Activated T-helper 9 cell treated with anti-CD3 and anti-CD28 coated beads, Interleukin-2, amount 50 U/mL, for 16 hours (primary cell): Measurements from ENCODE around the gene LTF.
A peak's percentile ranks its signal among the peaks of the same experiment; 100 is the strongest.
"Not testable (repeated sequence)": the region's sequence is repeated elsewhere in the genome, so short reads cannot be mapped to it uniquely, and the experiment has no call there.

ENCODE experiments used
- DNase-seq: peaks from one replicate; pipeline ENCODE4 v3.0.0-alpha.2; 2020; ENCODE audit warnings: low read depth

Gene LTF

GRCh38 chr3:46412786-46413298 lies 51.9 kb downstream of the LTF start:
- DNase-seq, result no peak

- no peak for DNase-seq
Observed at GRCh38 chr3:46411271-46411670, 53.4 kb downstream of the LTF start.

GRCh38 chr3:46410669-46411068 lies 54.0 kb downstream of the LTF start:
- no peak for DNase-seq

GRCh38 chr3:46409739-46410489 lies 54.8 kb downstream of the LTF start:
- no peak for DNase-seq

GRCh38 chr3:46408853-46409252 lies 55.9 kb downstream of the LTF start:
- DNase-seq, result no peak

- DNase-seq, result no peak
Observed at GRCh38 chr3:46407970-46408369, 56.7 kb downstream of the LTF start.

- peak; percentile 4 for DNase-seq
Observed at GRCh38 chr3:46406788-46407611, 57.7 kb downstream of the LTF start, which contains the start of the genes CCR5AS and CCRL2. Gene CCR5AS, minus strand, starts transcription at chr3:46407066. Gene CCRL2, plus strand, starts transcription at chr3:46407259. Its CDS starts 821 bp downstream, at chr3:46408080.

- DNase-seq, result no peak
Observed at GRCh38 chr3:46406443-46406787, 58.3 kb downstream of the LTF start.

GRCh38 chr3:46405301-46406019 lies 59.2 kb downstream of the LTF start:
- no peak for DNase-seq

- DNase-seq, result not testable (repeated sequence)
Observed at GRCh38 chr3:46402902-46403301, 61.8 kb downstream of the LTF start.

- no peak for DNase-seq
Observed at GRCh38 chr3:46401579-46401978, 63.1 kb downstream of the LTF start.

- no peak for DNase-seq
Observed at GRCh38 chr3:46400846-46401245, 63.9 kb downstream of the LTF start.

GRCh38 chr3:46400000-46400734 lies 64.5 kb downstream of the LTF start:
- no peak for DNase-seq

- no peak for DNase-seq
Observed at GRCh38 chr3:46399557-46399956, 65.1 kb downstream of the LTF start.

GRCh38 chr3:46399098-46399497 lies 65.6 kb downstream of the LTF start:
- DNase-seq, result no peak

GRCh38 chr3:46398186-46398955 lies 66.3 kb downstream of the LTF start:
- DNase-seq, result no peak

- no peak for DNase-seq
Observed at GRCh38 chr3:46397111-46397510, 67.6 kb downstream of the LTF start.

GRCh38 chr3:46395766-46396530 lies 68.8 kb downstream of the LTF start:
- DNase-seq, result no peak

- no peak for DNase-seq
Observed at GRCh38 chr3:46395210-46395661, 69.5 kb downstream of the LTF start.
